ENCODE results near the gene CD99.
"Not testable (repeated sequence)": the region's sequence is repeated elsewhere in the genome, so short reads cannot be mapped to it uniquely, and the experiment has no call there.

- not testable (repeated sequence) for TF ChIP-seq CTCF, EP300, POLR2A (IDR thresholded peaks at IDR 0.05)
Measured at GRCh38 chrX:2752441-2752840, 61.3 kb downstream of the CD99 start.
